T1000 (cell line): Measurements from ENCODE around the gene CMTR1.
A peak's percentile ranks its signal among the peaks of the same experiment; 100 is the strongest.
"Not testable (repeated sequence)": the region's sequence is repeated elsewhere in the genome, so short reads cannot be mapped to it uniquely, and the experiment has no call there.

Source experiments
- DNase-seq: peaks from one replicate; lab custom pipeline; 2025; ENCODE audit warnings: mixed read lengths; lab: John Stamatoyannopoulos, UW

The CMTR1 gene

DNA sequence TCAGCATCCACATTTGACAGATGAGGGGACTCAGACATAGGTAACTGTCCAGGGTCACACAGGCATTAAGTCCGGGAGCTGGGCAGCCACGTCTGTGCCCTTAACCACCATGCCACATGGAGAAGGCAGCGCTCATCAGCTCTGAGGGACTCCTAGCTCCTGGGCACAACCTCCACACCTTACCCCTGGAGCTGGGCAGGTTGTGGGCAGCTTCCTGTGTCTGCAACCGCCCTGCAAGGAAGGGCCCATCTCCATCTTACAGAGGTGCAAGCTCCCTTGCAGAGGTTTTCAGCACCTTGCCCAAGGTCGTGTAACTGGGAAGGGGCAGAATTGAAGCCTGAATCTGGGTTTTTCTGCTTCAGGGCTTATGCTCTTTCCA lies 58.8 kb downstream of the CMTR1 start:
- no peak for DNase-seq

DNA sequence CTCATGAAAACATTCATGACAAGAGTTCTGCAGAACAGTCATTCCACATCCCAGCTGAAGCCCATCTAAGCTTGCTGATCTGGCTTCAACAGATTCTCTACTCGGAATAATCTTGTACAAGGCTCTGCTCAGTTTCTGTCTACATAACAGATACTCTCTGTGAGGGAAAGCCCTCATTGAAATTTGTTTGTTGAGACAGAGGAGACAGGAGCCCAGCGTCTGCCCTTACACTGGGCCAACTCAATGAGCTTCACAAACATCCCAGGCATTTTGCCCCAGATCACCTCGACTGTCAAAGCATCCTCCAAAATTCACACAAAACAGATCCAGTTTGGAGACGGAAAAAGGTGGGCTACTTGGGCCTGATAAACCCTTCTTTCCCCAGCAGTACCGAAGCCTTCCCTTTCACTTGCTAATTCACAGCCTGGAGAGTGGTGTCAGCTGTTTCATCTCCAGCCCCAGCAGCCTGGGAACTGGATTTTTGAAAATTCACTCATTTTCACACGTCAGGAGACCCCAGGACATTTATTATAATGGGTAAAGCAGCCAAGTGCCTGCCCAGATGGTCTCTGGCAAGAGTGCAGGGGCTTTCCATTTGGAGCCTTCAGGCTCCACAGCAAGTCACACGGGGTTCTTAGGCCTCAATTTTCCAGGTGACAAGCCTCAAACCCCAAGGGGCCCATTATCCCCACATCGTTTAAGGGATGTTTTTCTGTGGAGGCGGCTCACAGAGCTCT lies 59.4 kb downstream of the CMTR1 start:
- no peak for DNase-seq

DNA sequence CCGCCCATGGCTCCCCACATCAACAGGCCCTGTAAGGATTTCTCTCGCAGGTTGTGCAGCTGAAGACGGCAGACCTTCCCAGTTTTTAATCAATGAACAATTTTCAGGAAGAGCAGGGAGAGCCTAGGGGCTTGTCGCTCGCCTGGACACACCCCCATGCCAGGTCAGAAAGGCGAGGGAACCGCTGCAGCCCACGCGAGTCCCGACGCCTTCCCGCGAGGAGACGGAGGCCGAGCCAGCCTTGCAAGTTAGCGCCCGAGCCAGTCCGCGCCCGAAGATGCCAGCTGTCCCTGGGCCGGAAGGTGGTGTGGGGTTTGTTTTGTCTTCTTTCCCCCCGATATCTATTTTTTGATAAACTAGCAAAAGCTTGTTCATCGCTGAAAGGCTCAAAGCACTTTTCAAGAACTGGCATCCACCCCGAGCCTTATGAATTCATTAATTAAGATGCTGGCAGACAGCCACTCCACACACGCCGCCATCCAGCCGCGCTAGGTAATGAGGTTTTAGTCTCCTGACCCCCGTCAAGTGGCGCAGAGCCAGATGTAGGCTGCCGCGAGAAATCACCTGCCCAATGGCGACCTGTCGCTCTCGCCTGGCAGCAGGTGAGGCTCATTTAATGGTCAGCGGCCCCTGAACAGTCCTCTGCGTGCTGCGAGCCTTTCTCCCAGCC lies 60.1 kb downstream of the CMTR1 start:
- no peak for DNase-seq

DNA sequence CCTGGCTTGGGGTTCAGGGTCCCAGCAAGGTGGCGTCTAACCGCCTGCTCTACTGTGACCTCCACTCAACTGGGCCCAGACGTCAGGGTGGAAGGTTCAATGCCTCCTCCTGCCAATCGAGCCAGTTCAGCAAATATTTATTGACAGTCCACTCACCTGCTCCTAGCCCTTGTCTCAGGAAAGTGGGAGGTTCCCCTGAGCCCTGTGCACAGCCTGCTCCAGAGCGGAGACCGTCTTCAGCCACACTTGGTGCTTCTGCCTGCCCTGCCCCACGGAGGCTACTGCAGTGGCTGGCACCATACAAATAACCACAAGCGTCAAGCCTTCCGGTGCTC lies 60.6 kb downstream of the CMTR1 start:
- DNase-seq = no peak

DNA sequence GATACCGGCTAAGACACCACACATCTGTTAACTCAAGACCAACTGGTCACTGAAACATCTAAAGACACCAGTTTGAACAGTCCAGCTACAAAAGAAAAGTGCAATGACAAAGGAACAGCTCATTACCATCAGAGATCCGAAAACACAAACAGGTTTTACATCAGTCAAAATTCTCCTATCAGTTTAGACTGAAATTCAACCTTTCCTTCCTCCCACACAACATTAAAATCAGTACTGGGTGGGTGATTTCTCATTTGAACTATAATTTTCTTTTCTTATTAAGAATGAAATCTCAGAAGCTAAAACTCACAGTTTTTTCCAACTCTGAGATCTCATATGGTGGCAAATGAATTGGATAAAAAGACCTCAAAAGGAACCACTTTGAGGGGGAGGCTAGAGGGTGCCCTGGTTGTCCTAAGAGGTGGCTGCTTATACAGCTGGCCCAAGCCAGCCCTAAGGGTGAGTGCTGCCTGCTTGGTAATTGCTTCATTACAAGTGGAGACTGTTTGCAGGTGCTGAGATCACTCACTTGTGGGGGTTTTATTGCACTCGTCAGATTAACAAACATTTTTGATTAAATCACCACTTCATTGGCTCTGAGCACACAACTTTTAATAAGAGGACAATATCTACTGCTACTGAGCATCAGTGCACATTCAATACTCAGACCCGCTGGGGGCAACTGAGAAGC lies 62.4 kb downstream of the CMTR1 start:
- DNase-seq = no peak

DNA sequence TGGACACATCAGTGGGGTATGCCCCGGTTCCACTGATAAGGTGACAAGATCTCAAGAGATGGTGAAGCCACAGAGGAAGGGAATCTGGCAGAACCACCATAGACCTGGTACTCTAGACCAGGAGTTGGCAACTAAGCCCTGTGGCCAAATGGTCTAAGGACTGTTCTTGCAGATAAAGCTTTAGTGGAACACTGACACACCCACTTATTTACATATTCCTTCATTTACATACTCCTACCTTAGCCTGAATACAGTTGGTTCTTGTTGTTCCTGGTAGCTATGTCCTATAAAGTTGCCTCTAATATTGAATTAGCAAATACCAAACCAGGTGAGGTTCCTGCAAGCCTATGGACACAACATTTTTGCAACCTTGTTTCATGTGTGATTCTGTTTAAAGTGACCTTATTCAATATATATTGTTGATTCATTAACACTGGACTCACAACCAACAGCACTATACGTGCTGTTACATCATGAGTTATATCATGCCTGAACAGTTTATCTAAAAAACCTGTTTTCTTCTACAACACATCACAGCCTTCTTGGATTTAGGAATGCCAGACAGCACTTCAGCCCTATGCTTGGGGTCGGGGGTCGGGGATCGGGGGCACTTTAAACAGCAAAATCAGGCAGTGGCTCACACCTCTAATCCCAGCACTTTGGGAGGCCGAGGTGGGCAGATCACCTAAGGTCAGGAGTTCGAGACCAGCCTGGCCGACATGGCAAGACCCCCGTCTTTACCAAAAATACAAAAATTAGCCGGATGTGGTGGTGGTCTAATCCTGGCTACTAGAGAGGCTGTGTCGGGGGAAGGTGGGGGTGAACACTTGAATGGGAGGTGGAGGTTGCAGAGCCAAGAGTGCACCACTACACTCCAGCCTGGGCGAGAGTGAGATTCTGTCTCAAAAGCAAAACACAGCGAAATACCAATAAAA lies 64.2 kb downstream of the CMTR1 start:
- DNase-seq = no peak

DNA sequence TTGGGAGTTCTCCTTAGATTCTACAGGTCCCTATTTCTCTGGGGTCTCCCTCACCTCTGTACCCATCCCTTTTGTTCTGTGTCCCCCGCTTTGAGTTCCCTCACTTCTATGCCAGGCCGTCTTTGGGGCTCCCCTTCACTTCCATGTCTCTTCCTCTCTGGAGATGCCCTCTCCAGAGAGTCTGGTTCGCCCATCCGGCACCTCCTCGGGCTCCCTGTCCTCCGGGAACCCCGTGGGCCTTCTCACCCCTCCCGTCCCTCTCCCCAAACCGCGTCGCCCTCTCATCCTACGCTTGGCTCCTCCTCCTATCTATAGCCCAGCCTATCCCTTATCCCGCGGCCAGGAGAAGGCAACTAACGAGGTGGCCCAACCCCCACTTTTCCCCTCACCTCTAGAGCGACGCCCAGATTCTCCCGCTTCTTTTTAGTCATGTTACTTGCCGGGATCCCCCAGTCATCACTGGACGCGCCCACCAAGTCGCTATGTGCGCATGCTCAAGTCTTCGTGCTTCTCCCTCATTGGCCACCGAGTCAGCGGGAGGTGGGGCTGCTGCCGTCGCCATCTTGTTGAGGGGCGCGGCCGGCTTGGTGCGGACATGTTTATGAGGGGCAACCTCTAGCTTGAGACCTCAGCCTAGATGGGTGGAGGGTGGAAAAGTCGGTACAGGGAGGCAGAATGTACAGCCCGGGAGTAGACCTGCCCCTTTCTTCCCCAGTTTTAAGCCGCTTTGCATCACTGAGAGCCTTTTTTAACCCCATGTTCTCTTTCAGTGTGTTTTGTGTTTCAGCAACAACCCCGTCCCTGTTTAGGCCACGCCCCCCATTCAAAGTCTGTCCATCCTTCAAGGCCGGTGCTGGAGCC lies 66.6 kb downstream of the CMTR1 start, which contains the start of gene CCDC167:
TSS of gene CCDC167 (minus strand) at position 461 of the 861 bp plus-strand sequence. CDS start at position 431, 30 bp downstream.
- DNase-seq = peak; percentile 97

DNA sequence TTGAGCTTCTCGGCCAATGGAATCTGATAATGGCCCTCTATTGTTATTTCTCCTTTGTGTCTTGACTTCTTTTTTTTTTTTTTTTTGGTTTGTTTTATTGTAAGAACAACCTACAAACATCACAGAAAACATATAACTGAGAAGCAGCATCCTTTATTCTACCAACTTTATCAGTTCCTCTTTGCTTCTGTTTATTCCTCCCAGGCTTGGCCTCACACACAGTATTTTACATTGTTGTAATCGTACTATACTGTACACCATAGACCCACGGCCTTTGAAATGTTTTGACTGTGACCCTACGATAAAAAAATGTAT lies 67.2 kb downstream of the CMTR1 start:
- DNase-seq = no peak

DNA sequence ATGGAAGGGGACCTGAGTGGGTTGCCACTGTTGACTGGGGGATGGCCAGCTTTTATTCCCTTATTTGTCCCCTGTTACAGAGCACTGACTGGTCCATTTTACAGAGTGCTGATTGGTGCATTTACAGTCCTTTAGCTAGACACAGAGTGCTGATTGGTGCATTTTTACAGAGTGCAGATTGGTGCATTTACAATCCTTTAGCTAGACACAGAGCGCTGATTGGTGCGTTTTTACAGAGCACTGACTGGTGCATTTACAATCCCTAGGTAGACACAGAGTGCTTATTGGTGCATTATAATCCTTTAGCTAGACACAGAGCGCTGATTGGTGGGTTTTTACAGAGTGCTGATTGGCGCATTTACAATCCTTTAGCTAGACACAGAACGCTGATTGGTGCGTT lies 67.9 kb downstream of the CMTR1 start:
- DNase-seq = not testable (repeated sequence)

DNA sequence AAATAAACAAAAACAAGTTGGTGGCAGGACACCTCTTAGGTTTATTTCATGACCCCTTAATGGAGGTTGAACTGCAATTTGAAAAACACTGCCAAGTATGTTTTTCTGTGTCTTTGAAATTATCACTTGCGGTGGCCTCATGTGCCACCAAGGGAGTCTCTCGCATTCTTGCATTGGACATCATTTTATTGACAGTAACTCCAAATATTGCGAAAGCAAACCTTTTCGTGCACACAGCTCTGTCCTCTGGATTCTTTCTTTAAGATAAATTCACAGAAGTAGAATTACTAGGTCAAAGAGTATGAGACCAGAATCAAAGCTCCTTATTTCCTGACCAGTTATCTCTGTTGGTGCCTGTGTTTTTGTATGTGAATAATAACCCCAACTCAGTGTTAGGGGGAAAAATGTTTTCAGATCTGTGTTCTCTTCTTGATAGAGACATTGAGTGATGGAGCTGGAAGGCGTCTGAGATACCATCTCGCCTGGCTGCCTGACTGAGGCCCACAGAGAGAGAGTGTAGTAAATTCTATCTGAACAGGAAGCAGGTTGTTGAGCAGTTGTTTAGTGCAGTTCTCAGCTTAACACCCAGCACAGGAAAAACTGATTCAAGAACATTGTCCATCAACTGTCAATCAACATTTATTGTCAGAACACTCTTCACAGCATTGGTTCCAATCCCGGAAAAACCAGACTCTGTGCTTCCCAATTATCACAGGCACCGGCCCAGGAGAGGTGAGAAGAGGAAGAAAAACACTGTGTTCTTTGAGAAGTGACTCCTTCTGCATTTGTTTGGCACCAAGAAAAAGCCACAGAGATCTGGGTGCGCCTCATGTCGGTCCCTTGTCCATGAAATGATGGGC lies 68.8 kb downstream of the CMTR1 start:
- DNase-seq = no peak

DNA sequence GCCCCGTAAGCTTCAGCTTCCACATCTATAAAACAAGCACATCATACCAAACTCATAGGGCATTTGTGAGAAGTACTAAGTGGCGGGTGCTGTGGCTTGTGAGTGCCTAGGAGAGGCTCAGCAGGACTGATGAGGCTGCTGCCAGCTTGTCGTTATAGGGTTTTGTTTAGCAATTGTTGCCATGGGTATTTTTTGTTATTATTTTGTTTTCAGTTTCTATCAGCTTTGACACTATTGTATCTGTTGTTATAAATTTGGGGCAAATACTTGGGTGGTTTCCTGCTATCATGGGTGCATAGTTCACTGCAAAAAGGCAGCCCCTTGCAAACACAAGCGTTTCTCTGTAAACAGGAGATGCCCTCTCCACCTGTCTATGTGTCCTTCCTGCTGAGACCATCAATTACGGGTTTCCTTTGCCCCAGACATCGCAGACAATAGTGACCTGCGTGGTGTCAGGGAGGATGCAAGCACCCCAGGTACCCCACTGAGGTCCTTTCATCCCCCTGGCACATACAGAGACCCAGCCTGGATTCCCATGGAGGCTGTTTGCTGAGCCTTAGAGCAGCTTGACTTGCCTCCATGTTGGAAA lies 69.8 kb downstream of the CMTR1 start:
- DNase-seq = no peak

DNA sequence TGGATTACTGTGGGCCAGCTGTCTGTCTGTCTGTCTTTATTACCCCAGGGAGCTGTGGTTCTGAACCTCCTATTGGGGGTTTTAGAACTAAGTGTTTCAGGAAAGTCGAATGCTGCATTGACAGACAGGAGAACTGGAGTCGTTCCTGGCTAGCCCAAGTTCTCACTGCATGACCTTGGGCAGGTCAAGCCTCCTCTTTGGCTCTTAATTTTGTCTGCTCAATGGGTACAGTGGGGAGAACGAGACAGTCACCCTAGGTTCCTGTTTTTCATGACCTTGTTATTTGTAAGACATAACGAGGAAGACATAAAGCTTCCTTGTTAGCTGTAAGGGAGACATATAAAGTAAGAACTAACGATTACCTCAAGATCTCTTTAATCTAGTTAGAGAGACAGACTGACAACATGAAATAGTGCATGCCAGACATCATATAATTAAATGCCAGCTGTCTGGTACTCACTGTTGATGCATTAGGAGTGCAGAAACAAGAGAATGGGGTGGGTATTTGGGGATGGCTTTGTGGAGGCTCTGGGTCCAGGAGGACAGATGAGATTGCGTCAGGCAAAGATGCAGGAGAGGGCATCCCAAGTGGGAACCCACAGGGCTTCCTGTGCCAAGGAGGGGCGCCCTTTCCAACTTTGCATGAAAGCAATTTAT lies 70.4 kb downstream of the CMTR1 start:
- DNase-seq = no peak

DNA sequence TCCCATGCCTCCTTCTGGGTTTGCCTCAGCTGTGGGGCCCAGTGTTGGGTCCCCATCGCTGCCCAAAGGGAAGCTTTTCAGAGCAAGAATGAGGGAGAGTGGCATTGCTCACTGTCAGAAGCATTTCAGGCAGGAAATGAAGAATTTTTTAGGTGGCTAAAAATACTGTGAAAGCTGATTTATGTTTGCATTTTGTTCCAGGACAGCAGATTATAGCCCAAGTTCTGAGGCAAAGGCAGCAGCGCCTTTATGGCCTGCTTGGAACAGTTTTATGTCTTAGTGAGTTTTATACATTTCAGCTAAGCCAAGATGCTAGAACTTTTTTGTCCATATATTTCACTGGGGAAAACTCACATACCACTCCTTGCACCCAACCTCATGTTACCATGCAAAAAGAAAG lies 71.0 kb downstream of the CMTR1 start:
- DNase-seq = no peak

DNA sequence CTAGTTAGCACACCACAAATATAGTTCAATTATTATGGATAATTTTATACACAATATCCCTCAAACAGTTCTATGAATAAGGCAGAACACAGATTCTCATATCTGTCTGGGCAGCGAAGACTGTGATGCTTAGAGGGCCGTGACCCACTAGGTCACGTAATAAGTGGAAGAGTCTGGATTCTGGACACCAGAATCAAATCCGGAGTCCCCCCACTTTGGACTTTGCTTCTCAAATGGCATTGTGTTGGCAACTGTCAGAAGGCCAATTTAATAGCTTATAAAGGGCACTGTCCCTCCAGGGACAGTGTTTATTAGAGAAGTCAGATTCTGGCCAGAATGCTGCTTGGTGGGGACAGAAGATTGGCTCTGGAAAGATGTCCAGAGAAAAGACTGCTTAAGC lies 73.5 kb downstream of the CMTR1 start:
- no peak for DNase-seq

DNA sequence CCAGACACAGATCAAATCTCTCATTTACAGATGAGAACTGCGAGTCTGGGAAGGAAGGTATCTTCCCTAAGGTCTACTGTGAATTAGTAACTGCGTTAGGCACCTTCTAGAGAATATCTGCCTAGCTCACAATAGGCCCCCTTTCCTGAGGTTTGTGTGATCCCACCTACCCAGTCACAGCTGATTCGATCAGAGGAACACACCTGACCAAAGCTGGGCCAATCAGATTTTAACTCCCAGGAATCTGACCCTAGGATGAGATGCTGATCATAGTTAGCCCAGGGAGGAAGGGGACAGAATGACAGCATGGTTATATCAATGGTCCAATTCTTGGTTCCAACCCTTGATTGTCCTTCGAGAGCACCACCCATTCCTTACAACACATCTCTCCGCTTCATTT lies 74.1 kb downstream of the CMTR1 start:
- no peak for DNase-seq

DNA sequence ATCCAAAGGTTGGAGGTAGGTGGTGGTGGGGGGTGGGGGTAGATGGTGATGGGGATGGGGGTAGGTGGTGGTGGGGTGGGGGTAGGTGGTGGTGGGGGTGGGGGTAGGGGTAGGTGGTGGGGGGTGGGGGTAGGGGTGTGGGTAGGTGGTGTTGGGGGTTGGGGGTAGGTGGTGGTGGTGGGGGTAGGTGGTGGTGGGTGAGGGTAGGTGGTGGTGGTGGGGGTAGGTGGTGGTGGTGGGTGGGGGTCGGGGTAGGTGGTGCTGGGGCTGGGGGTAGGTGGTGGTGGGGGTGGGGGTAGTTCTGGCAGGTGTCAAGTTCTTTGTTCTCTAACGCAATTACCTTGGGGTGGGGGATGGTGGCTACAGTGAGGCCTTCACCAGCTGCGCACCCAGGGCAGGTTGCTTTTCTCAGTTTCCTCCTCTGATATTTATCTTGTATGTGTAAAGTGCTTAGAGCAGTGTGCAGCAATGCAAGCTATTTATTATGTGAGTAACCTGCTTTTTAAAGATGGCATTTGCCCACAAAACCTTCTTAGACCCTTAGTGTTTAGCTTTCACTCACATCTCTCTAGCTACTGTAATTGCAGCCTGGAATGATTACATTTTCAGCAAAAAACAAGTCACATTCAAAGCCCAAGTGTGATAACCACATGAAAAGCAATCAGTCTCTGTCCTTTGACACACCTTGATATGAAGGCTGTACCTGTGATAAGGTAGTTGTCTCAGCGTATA lies 74.8 kb downstream of the CMTR1 start:
- DNase-seq = no peak

DNA sequence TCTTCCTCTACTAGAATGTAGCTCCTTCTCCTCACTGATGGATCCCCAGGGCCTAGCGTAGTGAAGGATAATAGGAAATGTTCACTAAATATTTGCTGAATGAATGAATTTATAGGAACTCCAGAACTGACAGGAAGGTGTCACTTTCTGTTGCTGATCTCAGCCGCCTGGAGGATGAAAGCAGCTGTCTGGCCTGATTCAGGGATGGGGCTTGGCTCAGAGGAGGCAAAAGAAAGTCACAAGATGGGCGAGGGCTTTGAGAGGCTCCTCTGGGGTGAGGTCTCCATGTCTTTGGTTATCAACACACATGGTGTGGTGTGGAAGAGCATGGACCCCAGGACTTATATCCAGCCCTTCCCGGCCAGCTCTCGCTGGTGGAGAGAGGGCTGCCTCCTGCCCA lies 78.2 kb downstream of the CMTR1 start:
- DNase-seq = no peak

DNA sequence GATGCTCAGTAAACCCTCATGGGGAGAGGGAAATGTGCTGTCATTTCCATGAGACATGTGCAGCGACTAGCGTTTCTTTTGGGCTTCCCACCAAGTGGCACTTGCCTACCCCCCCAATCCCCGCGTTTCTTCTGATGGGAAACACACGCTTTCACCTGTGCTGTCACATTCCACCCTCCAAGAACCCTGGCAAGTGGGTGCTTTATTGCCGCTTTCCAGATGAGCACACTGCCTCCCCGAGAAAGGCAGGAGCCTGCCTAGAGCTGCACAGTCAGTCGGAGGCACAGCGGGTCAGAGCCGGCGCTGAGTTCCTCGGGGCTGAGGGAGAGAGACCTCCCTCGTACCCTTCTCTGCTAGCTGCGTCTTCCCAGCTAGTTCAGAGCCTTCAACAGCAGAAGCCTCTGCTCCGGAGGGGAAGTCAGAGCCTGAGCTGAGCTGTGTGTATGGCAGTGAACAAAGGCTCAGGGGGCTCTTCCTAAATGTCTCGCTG lies 78.9 kb downstream of the CMTR1 start:
- no peak for DNase-seq
